GM18858 (cell line): ENCODE data around the gene EMC8.

Source experiments
- ATAC-seq: cut with Tn5 transposase; IDR thresholded peaks from one replicate; pipeline ENCODE4 v1.9.1; 2021; ENCODE audit not compliant: unreplicated experiment

The EMC8 gene

DNA sequence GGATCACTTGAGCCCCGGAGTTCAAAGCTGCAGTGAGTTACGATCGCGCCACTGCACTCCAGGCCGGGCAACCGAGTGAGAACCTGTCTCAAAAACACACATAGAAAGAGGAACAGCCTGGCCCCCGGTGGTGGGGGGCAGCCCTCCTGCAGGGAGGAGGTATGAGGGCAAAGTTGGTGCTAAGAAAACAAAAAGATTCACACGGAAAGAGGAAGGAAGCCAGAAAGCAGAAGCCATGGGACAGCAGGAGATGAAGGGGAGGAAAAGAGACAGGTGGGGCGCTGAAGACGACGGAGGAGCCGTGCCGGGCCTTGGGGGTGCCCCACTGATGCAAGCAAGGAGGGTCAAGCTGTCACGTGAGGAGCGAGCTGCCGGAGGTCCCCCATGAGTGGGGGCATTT lies 40.2 kb downstream of the EMC8 start:
- ATAC-seq: no peak

DNA sequence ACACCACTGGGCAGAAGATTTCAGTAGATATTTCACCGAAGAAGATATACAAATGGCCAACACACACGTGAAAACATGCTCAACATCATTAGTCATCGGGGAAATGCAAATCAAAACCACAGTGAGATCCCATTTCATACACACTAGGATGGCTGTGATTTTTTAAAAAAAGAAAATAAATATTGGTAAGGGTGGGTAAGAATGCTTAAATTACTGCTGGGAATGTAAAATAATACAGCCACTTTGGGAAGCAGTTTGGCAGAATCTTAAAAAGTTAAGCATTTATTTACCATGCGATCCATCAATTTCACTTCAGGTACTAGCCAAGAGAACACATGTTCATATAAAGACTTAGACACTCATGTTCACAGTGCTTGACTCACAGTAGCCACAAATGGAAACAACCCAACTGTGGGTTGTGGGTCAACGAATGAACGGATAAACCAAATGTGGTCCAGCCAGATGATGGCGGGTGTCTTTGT lies 42.0 kb downstream of the EMC8 start:
- no peak for ATAC-seq

DNA sequence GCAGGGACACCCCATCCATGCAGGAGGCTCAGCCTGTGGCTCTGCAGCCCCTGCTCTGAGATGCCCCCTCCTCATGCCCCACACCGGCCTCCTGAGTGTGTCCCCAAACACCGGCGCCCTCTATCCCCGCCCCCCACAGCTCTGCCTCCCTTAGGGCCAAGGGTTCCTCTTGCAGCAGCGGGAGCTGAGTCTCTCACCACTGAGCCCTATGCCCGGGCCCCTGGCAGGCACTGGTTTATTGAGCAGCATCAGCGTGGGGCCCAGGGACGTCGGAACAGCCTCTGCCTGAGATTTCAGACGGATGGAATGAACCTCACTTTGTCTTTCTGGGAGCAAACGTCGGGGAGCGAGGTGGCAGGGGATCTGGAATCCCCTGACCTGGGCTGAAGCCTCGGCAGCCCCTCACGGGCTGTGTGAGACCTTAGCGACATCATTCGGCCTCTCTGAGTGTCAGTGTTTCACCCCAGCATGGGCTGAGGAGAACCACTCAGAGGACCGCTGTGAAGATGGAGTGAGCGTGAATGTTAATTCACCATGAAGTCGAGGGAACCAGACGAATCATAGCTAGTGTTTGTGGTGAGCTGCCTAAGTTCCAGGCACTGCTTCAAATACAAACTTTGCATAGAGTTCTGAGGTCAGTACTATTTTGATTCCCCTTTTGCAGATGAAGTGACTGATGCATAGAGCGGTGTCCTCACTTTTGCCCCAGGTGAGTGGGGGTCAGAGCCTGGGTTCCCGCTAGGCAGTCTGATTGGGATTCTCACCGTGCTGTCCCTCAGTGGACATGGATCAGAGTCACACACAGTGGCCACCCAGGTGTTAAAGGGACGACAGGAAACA lies 43.2 kb downstream of the EMC8 start:
- ATAC-seq: peak; percentile 37

DNA sequence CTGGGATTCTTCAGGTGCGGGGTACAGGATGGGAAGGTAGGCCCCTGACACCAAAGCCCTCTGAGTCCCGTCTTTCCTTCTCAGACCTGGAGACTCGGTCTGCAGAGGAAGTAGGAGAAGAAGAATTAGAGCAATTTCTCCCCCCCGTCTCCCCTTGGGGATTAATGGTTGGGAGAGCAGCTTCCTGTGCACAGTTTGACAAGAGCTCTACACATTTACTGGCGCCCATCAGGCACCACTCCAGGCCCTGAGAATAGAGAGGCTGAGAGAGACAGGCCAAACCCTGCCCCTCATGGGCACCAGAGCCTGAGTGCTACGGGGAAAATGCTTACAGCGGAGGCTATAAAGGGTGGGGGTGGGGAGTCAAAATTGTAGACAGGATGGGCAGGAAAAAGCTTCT lies 44.9 kb downstream of the EMC8 start:
- ATAC-seq: no peak

DNA sequence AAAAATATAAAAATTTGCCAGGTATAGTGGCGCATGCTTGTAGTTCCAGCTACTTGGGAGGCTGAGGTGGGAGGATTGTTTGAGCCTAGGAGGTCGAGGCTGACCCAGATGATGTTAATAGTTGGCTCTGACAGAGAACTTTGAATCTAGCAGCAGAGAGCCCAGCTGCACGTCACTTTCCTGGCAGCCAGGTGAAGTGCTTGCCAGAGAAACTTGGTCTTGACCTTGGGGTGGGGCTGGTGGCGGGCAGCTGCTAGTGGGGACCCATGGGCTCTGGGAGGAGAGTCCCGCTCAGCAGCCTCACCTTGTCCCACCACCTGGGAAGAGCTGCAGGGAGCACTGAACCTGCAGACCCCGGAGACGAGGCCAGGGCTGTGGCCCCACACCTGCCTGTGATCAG lies 45.4 kb downstream of the EMC8 start:
- no peak for ATAC-seq

DNA sequence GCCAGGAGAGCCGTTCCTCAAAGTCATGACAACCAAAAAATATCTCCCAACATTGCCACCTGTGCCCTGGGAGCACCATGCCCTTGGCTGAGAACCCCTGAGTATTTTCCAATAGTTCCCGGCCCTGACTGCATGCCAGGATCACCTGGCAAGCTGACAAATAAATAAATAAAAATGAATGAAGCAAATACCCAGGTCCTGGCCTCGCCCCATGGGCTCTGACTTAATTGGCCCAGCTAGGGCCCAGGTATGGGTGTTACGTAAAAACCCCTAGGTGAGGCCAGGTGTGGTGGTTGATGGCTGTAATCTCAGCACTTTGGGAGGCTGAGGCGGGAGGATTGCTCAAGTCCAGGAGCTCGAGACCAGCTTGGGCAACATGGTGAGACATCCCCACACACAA lies 45.8 kb downstream of the EMC8 start:
- no peak for ATAC-seq

DNA sequence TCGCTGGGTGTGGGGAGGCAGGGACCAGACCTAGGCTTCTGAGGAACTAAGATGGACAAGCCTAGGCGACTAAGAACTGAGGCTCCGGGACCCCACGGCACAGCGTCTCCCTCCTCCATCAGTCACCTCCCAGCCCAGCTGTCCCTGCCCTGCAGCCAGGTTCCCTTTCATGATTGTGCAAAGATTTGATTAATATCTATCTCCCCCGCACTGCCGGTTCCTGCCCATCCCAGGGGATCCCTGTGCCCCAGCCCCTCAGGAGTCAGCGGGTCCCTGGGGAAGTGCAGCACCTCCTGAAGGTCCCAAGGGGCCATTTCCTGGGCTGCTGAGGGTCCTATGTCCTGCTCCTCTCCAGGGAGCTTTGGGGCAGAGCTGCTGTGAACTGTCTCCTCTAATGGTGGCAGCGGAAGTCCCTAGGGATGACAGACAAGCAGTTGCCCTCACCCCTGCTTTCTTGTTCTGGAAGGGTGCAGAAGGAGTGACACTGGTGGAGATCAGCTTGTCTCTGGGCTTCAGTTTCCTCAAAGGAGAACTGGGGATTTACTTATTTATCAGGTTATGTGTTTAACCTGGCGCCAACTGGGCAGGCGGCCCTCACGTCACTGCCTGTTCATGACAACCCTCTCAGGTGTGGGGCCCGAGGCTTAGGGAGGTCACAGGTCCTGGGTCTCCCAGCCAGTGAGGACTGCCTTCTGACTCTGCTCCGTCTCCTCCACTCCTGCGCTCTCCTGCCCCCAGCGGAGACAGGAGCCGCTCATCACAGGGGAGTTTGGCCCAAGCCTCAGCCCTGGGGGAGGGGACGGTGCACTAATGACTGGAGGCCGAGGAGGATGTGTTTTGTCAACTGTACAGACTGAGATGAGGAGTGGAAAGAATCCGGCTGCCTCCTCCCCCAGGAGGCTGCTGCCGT lies 46.6 kb downstream of the EMC8 start:
- no peak for ATAC-seq

DNA sequence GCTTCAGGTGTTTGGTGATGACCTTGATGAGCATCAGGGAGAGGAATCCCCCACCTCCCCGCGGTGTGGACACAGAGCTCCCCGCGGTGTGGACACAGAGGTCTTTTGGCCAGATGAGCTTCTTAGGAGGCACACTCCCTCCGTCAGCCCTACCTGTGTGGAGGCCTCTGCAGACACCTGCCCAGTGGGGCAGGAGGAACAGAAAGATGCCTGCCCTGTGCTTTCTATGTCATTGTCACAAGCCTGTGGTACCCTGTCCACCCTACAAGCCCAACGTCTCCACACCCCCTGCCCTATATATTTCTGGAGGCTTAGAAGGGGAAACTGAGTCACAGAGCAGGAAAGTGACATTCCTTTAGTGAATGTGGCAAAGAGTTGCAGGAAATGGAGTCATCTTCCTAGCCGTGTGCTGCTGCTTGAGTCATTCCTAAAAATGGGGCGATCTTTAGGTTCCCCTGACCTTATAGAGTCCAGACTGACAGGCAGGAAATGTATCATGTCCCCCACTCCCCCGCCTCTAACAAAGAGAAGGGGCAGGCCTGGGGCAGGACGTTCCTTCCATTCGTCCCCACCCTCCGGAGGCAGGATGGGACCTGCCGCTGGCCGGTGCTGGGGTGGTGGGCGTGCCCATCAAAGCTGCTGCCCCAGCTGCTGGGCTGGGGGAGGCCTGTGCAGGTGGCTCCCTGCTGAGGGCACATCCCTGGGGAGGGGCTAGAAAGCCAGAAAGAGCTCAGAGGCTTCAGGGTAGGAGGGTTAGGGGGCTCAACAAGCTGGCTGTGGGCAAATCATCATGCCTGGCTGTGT lies 47.4 kb downstream of the EMC8 start:
- ATAC-seq: no peak

DNA sequence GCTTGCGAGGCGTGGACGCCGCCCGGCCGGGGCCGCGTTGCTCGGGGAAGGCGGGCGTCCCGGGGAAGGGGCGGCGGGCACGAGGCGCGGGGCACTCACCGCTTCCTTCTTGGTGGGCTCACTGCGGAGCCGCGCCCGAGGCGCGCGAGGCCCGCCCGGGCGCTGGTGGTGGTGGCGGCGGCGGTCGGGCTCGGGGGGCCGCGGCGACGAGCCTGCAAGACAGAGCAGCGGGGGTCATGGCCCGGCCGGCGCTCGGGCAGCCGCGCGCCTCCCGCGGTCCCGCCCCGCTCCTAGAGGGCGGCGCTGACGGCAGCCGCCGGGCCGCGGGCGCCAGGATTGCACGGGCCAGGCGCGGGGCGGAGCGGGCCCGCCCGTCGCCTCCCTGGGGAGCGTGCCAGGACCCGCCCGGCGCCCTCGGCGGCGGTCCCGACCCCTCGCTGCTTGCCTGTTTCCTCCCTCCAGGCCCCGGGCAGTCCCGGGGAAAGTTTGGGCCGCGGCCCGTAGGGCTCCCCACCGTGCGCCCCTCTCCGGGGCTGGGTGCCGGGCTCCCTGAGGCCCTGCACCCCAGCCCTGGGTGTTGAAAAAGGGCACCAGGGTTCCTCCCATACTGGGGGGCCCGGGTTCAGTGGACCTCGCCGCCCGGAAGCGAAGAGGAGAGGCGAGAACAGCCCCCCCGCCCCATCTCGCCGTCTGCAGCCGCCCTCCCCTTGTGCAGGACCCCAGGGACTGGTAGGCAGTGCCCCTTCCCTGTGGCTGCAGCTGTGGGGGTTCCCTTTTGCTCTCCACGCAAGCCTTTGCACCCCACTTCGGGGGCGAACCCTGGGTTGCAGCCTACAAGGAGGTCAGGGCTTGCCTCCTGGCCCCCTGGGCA lies 48.3 kb downstream of the EMC8 start, which contains the start of gene C16orf74:
Gene C16orf74, minus strand, starts transcription at position 270 of the 871 bp plus-strand sequence. CDS start 15,879 bp downstream, outside the sequence.
- no peak for ATAC-seq

DNA sequence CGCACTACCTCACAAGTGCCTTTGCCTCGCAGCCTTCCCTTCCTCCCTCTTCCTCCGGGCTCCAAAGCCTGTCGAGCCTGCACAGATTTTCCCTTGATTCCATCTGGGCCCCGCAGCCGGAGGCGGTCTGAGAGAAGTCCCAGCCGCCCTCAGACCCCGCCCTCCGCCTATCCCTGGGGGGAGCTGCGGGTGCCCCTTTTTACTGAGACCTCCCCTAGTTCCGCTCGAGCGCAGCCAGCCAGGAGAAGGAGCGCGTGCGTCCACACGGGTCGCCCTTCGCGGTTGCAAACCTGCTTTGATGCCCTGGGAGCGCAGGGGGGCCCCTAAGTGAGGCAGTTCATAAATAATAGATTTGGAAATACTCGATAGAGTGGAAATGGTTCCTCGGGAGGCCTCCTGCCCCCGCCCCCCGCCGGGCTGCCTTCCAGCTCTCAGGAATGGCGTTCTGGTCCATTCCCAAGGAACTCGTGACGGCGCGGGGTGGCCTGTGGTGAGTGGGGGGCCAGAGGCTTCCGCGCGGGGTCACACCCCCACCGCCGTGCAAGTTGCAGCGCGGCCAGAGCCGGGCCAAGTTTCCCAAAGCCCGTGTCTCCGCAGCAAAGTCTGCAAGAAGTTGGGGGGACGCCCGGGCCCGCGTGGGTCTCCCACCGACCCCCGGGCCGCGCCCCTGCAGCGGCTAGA lies 49.1 kb downstream of the EMC8 start:
- no peak for ATAC-seq

DNA sequence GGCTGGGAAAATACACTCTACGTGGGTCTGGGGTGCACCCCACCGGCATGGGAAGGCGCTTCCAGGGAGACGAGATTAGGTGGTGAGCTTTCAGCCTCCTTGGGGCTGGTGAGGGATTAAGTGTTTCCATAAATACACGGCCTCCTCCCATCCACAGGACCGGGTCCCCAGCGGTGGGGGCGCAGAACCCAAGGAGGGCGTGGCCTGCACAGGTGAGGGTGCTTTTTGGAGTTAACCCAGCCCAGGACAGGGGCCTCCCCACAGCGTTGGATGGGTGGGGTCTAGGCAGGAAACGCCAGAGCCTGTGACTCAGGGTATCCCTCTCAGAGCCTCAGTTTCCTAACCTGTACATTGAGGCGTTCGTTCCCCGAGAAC lies 49.6 kb downstream of the EMC8 start:
- no peak for ATAC-seq

DNA sequence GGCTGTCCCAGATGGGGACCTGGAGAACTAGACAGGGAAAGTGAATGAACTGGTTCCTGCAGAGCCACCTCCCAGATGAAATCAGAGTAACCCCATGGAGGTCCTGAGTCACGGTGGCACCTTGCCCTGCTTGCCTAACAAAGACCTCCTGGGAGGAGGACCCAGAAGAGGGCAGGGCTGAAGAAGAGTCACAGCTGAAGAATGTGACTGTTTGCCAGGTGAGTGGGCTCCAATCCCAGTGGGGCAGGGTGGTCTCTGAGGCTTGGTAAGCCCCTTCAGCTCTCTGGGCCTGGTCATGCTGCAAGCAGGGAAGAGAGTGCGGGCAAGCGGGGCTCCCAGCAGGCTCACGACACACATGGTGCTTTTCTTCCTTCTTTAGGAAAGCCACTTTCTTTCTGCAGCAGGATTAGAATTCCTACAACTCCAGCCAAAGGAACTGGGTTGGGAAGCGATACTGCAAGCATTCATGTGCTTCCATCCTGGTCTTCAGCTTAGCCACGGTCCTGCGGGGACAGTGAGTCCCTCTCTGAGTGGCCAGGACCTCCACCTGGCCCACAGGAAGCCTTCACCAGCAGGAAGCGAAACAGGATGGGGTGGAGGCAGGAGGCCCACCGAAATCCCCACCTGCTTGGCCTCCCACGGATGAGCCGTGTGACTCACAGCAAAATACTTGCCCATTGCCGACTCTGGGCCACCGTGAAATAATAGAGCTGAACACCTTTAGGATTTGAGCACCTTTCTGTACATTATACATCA lies 52.7 kb downstream of the EMC8 start:
- no peak for ATAC-seq

DNA sequence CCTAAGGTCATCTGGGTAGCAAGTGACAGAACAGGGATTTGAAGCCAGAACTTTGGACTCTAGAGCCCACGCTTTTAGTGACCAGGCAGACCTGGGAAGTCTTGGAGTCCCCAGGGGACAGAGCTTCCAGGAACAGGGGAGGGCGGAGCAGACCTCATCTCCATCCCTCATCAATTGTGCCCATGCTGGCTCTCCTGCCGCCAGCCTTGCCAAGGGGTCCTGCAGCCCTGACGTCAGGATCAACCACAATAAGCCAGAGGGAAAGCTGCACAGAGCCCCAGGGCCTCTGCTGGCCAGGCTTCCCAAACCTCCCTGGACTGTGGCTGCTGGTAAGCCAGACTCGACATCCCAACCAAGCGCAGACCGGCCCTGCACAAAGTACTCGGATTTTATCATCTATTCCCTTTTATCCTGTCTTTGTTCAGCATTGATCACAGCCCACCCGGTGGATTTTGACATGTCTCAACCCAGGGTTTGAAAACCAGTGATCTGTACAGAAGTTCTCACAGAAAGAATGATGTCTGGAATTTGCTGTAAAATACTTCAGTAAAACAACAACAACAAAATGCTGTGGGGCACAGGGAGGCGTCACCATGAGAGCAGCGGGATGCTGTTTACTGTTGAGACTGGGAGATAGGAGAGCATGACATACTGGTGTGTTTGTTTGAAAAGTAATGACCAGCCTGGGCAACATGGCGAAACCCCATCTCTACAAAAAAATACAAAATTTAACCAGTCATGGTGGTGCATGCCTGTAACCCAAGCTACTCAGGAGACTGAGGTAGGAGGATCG lies 60.2 kb downstream of the EMC8 start:
- no peak for ATAC-seq

DNA sequence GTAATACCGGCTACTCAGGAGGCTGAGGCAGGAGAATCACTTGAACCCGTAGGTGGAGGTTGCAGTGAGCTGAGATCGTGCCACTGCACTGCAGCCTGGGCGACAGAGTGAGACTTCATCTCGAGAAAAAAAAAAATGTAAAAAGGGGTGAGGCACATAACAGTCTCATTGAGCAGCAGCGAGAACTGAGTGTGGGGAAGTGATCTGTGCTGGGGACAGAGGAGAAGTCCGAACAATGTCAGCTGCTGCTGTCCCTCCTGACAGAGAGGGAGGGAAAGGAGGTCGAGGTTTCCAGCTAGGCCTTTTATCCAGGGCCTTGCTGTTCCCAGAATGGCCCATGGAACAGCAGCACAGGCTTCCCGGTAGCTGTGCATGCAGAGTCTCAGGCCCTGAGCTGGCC lies 62.4 kb downstream of the EMC8 start:
- ATAC-seq: no peak

DNA sequence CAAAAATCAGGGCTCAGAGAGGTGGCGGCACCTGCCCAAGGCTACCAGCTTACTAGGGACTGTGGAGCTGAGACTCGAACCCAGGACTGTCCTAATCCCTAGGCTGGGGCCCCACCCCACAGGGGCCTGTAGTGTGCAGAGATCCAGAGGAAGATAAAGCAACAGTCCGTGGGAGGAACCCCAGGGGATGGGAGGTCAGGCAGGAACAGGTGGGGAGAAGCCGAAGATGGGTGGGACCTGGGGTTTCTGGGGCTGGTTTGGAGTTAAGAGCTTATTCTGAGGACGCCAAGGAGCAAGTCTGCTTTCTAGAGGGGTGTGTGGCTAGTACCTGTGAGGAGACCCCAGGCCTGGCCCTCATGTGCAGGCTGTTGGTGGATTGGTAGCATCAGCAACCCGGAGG lies 63.4 kb downstream of the EMC8 start:
- no peak for ATAC-seq

DNA sequence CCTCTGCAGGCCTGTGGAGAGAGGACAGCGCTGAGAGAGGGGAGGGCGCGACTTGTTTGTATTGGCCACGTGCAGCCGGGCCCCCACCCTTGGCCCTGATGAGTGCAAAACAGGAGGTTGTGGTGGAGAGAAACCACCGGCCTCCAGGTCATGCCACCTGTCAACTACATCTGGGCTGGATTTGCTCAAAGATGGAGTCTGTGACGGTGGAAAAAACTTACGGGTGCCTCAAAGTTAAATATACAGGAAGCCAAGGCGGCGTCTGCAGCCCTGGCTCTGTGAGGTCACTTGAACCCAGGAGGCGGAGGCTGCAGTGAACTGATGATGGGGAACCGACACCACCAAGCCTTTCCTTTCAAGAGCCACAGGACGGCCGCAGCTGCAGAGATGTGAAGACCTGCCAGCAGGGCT lies 64.1 kb downstream of the EMC8 start:
- peak; percentile 72 for ATAC-seq

DNA sequence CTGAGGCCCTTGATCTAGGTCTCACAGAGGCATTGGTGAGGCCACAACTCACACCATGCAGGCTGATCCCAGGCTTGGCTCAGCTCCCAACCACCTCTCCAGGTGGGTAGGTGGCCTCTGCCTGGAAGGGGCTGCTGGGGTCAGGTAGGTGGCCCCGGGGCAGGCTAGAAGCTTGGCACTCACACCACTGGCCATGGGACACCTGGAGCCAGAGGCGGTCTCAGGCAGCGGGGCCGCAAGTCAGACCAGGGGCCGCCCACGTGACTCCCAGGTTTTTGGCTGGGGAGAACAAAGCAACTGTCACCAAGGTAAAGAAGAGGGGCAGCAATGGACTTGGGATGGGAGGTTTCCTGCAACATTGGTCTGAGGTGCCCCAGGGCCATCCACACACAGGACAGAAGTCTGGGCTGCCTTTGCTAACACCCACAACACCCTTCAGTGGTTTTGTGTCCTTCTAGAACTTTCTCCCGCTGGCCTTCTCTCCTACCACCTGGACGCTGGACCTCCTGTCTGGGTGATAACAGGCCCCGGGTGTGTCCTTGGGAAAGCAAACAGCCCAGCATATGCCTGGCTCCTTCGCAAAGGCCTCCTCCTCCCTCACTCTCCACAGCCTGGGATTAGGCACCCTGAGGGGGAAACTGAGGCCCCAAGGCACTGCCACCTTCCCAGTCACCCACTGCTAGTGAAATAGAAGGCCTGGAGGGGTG lies 64.9 kb downstream of the EMC8 start:
- ATAC-seq: no peak

DNA sequence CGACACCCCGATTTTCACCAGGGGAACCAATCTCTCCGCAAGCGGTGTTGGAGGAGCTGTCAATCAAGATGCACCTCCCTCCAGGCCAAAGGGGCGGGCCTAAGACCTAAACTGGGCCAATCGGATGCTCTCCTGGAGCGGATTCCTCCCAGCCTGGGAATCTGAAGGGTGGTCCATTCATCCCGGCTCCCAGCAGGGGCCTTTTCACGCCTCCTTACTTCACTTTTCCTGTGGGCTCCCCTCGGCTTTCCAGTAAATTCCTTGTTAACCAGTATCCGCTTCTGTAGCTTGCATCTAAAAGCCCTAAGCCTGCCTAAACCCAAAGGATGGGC lies 65.5 kb downstream of the EMC8 start:
- ATAC-seq: no peak
